Epidermal melanocyte (primary cell): ENCODE data around the gene IL12RB2.
"Not testable (repeated sequence)": the region's sequence is repeated elsewhere in the genome, so short reads cannot be mapped to it uniquely, and the experiment has no call there.

Source experiments
- DNase-seq: peaks from one replicate; pipeline ENCODE4 v3.0.0; 2011; ENCODE audit warnings: low spot score; ENCODE audit not compliant: insufficient read length

IL12RB2 gene

DNA sequence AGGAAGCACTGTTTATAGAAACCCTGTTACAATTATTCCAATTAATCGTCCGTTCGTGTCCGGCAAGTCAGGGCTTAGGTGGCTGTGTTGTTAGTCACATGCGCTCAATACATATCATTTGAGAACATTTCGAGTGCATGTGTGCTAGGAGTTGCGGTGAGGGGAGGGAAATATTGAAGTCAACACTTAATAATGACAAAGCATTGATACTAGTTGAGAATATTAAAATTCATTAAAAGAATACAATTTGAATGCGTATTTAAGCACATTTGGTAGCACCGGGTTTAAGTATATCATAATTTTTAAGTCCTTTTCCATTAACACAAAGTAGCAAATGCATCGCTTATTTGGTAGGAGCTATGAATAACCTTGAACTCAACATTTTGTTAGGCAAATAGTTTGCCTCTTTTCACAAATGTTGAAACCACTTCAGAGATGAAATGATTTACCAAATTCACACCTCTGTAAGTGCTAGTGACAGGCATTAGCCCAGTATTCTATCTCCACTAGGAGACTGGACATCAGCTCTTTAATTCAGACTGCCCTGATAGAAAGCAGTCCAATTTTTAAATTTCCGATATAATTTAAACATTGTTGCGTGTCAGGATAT is 123.6 kb downstream of the IL12RB2 start:
- no peak for DNase-seq

DNA sequence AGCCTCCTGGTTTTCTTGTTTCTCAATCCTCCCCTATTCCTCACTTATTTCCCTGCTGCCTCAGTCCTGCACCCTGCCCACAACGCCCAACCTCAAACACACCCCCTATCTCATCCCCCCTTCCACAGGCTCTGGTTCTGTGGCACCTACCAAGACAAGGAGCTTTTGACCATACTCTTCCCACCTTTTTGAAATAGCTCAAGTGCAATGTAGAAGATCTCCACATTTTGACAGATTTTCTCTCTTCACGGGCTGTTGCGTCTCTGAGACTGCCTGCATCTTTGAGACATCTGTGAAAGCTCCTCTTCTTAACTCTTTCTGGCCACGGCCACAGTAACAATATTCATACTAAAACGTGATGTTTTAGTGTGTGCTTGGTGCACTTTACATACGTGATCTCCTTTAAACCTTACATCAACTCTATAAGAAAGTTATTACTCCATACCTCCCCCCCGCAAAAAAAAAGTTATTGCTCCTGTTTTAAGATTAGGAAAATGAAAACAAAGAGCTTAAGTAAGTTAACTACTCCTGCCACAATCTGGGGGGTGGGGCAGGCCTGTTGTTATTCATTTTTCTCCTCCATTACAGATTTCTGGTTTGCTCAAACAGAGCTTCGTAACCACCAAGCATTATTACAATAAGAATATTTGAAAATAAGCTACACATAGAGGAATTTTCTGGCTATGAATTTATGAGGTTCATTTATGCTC is 124.4 kb downstream of the IL12RB2 start:
- DNase-seq: no peak

DNA sequence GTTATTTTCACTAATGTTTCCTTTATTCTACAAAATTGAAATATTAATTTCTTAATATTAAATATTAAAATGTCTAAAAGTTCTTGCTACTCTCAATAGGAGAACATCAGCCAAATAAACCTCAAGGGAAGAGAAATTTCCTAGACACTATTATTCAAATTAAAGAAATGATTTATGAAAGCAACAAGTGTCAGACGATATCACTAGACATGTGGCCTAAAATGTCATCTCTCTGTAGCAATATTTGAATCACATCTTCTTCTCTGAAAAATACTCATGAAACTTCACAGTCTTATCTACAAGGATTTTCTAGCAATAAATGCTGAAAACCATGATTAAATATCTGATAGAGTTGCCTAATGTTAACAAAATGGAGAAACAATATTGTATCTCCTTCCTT is 125.1 kb downstream of the IL12RB2 start:
- no peak for DNase-seq

DNA sequence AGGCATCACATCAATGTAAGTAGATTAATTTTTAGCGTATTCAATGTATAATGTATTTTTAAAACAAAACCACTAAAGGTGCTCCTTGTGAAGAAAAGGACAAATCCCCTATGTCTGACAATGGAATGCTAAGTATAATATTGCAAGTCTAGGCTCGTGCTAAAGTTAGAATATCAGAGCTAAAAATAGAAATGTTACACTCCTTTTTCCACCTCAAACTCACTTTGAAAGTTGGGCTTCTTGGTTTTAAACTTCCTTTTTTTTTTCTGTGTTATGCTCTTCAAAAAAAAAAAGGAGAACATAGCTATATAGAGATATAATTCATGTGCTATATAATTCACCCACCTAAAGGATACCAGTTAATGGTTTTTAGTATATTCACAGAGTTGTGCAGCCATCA is 126.2 kb downstream of the IL12RB2 start:
- no peak for DNase-seq

DNA sequence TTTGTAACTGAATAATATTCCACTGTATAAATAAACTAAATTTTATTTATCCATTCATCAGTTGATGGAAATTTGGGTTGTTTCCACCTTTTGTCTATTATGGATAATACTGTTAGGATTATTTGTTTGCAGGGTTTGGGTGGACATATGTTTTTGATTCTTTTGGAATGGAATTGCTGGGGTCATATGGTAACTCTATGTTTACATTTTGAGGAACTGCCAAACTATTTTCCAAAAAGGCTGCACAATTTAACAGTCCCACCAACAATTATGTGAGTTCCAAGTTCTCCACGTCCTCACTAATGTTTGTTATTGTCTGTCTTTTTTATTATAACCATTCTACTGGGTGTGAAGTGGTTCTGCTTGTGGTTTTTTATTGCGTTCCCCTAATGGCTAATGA is 126.8 kb downstream of the IL12RB2 start:
- no peak for DNase-seq

DNA sequence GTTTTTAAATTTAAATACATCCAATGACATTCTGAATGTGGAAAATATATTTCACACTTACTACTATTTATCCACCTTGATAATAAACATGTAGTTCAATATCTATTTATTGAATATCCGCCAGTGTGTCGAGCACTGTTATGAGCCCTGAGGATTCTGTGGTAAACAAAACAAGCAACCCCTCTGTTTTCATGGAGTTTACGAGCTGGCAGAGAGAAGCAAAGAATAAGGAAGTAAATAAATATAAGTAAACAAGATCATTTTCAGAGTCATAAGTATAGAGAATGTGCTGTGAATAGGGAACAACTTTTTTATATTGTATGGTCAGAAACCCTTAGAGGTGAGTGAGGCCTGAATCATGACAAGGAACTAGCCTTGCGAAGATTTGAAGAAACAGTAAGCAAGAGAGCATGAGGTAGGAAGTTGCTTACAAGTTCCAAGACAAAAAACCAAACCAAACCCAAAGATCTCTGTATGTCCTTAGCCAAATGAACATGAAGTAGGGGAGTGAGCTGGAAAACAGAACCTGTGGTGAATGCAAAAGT is 128.9 kb downstream of the IL12RB2 start:
- no peak for DNase-seq

DNA sequence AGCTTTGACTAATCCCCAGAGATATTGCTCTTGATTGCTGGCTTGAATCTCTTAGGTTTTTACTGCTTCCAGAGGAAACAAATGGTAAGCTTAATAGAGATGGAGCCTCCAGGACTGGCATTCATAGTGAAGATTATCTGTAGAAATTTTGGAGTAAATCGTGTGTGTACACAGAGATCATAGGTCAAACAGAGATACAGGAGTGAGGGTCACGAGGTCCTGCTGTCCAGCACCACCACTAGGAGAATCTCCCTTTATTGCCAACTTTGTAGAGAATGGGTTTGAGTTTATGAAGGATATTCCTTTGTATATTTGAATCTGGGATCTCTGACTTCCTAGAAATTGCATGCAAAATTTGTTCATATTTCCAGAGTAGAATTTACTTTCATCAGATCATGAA is 130.3 kb downstream of the IL12RB2 start:
- no peak for DNase-seq

DNA sequence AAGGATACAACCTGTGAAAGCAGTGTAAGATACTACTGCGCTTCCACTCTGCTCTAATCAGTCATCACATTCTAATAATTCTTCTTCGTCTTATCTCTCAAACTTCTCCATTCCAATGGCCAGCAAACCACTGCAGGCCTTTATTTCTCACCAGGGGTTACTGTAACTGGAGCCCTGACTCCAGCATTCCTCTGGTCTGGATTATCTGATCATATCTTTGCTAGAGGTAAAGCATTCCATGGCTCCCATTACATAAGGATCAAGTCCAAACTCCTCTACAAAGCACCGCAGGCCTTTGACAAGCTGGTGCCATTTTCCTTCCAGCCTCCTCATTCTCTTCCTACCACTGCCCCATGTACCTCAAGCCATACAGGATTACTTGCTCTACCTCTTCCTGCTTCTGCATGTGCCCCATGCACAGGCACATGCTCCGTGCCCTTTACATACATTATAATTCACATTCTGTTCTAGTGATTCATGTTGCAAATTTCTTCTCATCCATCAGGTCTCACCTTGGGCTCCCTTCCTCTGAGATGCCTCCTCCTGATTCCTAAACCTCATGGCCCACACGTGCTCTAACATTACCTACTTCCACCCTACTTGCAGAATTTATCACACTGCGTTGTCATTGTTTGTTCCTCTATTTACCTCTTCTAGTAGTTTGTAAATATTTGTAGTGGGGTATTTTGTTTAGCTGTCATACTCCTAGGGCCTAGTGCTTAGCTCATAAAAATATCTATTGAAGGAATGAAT is 131.8 kb downstream of the IL12RB2 start:
- no peak for DNase-seq

DNA sequence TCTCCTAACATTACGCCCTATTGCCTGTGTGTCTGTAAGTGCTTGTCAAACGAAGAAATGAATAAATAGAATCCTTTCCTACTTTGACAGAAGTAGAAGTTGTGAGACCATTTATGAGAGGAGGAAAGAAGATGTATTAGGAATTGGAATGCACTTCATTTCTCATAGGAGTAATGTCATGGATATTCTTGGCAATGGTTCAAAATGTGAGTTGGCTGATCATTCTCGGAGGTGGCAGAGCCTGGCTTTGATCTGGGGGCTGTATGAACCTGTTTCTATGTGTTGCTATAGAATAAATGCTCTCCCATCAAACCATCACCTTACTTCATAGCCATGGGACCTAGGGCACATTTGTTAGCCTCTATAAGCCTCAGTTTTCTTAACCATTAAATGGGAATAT is 132.7 kb downstream of the IL12RB2 start:
- DNase-seq: no peak

DNA sequence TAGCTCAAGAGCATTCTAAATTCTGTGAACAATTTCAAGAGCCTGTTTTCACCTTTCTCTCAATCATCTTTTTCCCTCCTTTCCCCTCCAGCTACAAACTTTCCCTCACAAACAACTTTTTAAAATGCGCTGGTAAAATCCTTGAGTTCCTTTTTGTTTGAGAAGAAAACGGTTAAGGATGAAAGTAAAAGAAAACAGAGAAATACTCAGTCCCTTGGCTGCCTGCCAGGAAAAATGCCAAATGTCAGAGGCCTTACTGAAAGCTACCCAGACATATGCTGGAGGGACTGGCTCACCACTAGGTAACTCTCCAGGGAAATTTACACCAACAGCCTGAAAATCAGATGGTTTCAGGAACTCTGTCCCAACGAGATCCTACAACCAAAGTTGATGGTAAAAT is 133.5 kb downstream of the IL12RB2 start:
- no peak for DNase-seq

DNA sequence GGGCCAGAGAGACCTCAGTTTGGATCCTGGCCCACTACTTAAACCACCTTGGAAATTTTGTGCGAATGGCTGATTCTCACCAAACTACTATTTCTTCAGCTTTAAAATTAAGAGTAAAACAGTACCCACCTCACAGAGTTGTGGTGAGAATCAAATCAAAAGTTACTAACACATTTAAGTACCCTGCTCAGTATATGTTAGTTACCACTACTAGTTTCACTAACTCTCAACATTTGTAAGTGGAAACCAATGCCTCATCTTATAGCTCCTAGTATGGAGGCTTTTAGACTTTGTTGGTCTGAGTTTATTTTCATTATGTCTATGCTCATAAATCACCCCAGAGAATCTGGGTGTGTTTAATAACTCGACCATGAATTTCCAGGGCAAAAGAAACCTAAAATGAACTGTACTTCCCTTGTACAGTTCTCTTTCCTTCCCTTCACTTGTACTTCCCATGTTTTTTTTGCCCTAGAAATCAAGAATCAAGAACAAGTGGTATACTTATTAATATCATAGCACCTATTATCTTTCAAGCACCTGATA is 134.1 kb downstream of the IL12RB2 start:
- no peak for DNase-seq

DNA sequence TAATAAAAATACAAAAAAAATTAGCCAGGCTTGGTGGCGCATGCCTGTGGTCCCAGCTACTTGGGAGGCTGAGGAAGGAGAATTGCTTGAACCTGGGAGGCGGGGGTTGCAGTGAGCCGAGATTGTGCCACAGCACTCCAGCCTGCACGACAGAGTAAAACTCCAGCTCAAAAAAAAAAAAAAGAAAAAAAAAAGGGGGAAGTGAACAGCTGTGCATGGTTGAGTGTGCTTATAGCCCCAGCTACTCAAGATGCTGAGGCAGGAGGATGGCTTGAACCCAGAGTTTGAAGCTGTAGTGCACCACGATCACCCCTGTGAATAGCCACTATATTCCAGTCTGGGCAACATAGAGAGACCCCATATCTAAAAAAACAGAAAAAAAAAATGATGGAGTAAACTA is 138.3 kb downstream of the IL12RB2 start:
- DNase-seq: not testable (repeated sequence)
